GM12865 (cell line): ENCODE measurements around the gene PIK3CB.
"Not testable (repeated sequence)": the region's sequence is repeated elsewhere in the genome, so short reads cannot be mapped to it uniquely, and the experiment has no call there.

ENCODE experiments used
- DNase-seq: peaks from one replicate; pipeline ENCODE4 v3.0.0; 2010; ENCODE audit warnings: low read depth
- H3K4me3 ChIP-seq: 2 replicates; pipeline ENCODE4 v1.5.1; 2011; ENCODE audit warnings: mild to moderate bottlenecking, low read depth, low read length, control low read depth
- CTCF ChIP-seq: IDR thresholded peaks from 2 replicates; pipeline ENCODE4 v1.5.1; 2011; ENCODE audit warnings: low read length, control low read depth, low read depth, inconsistent platforms; ENCODE audit not compliant: insufficient read depth; ENCODE audit errors: missing control alignments

Gene PIK3CB

GRCh38 chr3:138846262-138846791 is 11.6 kb upstream of the PIK3CB start:
- H3K4me3 ChIP-seq = no peak overlapping the region
- TF ChIP-seq CTCF = no peak
- no peak for DNase-seq

GRCh38 chr3:138845771-138846173 is 11.0 kb upstream of the PIK3CB start:
- no peak for TF ChIP-seq CTCF
- H3K4me3 ChIP-seq = no peak overlapping the region

GRCh38 chr3:138845181-138845601 is 10.5 kb upstream of the PIK3CB start:
- no peak for DNase-seq
- H3K4me3 ChIP-seq = no peak overlapping the region
- no peak for TF ChIP-seq CTCF

More at GRCh38 chr3:138845771-138846173, 11.0 kb upstream of the PIK3CB start:
- no peak for DNase-seq

- peak; percentile 65 for DNase-seq
- no peak for TF ChIP-seq CTCF
- no peak overlapping the region for H3K4me3 ChIP-seq
These were observed 7.9 kb upstream of the PIK3CB start for GRCh38 chr3:138842483-138843188.

GRCh38 chr3:138838385-138838784 is 3.7 kb upstream of the PIK3CB start:
- not testable (repeated sequence) for DNase-seq, H3K4me3 ChIP-seq

- H3K4me3 ChIP-seq, DNase-seq: not testable (repeated sequence)
These were observed 1.1 kb upstream of the PIK3CB start for GRCh38 chr3:138835846-138836245.

GRCh38 chr3:138835397-138835757 is 649 bp upstream of the PIK3CB start:
- peak overlapping the region; percentile 91 for H3K4me3 ChIP-seq
- TF ChIP-seq CTCF = no peak

More at GRCh38 chr3:138835397-138835757, 649 bp upstream of the PIK3CB start:
- peak; percentile 5 for DNase-seq
